MM.1S (cell line): Measurements from ENCODE around the gene SPNS2.
A peak's percentile ranks its signal among the peaks of the same experiment; 100 is the strongest.

ENCODE experiments used
- DNase-seq: peaks from one replicate; pipeline ENCODE4 v3.0.0-alpha.2; 2015
- H2AFZ ChIP-seq: fragments of 300-600 bp; sonication (generic); 2 replicates; pipeline ENCODE4 v1.6.0; 2016; ENCODE audit warnings: antibody characterized with exemption, low read length
- H3F3A ChIP-seq: fragments of 300-600 bp; sonication (generic); 2 replicates; pipeline ENCODE4 v1.6.1; 2016; ENCODE audit warnings: mild to moderate bottlenecking, antibody characterized with exemption, low read length, moderate library complexity, mixed read lengths; ENCODE audit not compliant: insufficient read depth
- H3K27ac ChIP-seq: fragments of 300-600 bp; sonication (generic); 2 replicates; pipeline ENCODE4 v1.5.1; 2016; ENCODE audit warnings: mild to moderate bottlenecking, low read length
- H3K27me3 ChIP-seq: fragments of 300-600 bp; sonication (generic); replicated peaks from 2 replicates; pipeline ENCODE4 v1.6.0; 2016; ENCODE audit warnings: low read length; ENCODE audit not compliant: insufficient read depth
- H3K36me3 ChIP-seq: fragments of 300-600 bp; sonication (generic); replicated peaks from 2 replicates; pipeline ENCODE4 v1.6.1; 2016; ENCODE audit warnings: mild to moderate bottlenecking, low read length, mixed read lengths; ENCODE audit not compliant: insufficient read depth
- H3K4me1 ChIP-seq: fragments of 300-600 bp; sonication (generic); 2 replicates; pipeline ENCODE4 v1.6.1; 2016; ENCODE audit warnings: low read length, mixed read lengths
- H3K4me2 ChIP-seq: fragments of 300-600 bp; sonication (generic); 2 replicates; pipeline ENCODE4 v1.6.0; 2016; ENCODE audit warnings: low read depth, low read length
- H3K4me3 ChIP-seq: fragments of 300-600 bp; sonication (generic); 2 replicates; pipeline ENCODE4 v1.5.1; 2016; ENCODE audit warnings: low read length, mixed read lengths
- H3K79me2 ChIP-seq: fragments of 300-600 bp; sonication (generic); 2 replicates; pipeline ENCODE4 v1.6.1; 2016; ENCODE audit warnings: mixed run types, low read length, mixed read lengths
- H3K9ac ChIP-seq: fragments of 300-600 bp; sonication (generic); 2 replicates; pipeline ENCODE4 v1.6.1; 2016; ENCODE audit warnings: low read length, mixed read lengths
- H3K9me2 ChIP-seq: fragments of 300-600 bp; sonication (generic); replicated peaks from 2 replicates; pipeline ENCODE4 v1.6.1; 2016; ENCODE audit warnings: mild to moderate bottlenecking, low read length, mixed read lengths; ENCODE audit not compliant: insufficient read depth
- H3K9me3 ChIP-seq: fragments of 300-600 bp; sonication (generic); replicated peaks from 2 replicates; pipeline ENCODE4 v1.6.1; 2016; ENCODE audit warnings: mild to moderate bottlenecking, low read length, mixed read lengths; ENCODE audit not compliant: insufficient read depth
- H4K20me1 ChIP-seq: fragments of 300-600 bp; sonication (generic); 2 replicates; pipeline ENCODE4 v1.6.1; 2016; ENCODE audit warnings: mild to moderate bottlenecking, low read length, moderate library complexity, mixed read lengths; ENCODE audit not compliant: insufficient read depth
- EZH2 ChIP-seq: fragments of 300-600 bp; sonication (generic); optimal IDR thresholded peaks from 2 replicates; pipeline ENCODE3; 2017; ENCODE audit warnings: low read depth, mild to moderate bottlenecking, antibody characterized with exemption, low read length, mixed read lengths
- EZH2phosphoT487 ChIP-seq: fragments of 300-600 bp; sonication (generic); IDR thresholded peaks from 2 replicates; pipeline ENCODE4 v1.6.1; 2018; ENCODE audit warnings: antibody characterized with exemption, low read length
- TF ChIP-seq, protein P1 (sequence below): fragments of 300-600 bp; sonication (generic); IDR thresholded peaks from 2 replicates; pipeline ENCODE4 v1.5.1; 2016; ENCODE audit warnings: antibody characterized with exemption, low read length, mixed read lengths

SPNS2 gene

GRCh38 chr17:4500191-4500571 is 1.5 kb downstream of the SPNS2 start:
- Histone ChIP-seq H3K4me2 (peak overlapping the region; percentile 72; the same call in 1 of the 2 replicates), H3K9ac (no peak overlapping the region), H3F3A (peaks cover 29% of the 10 kb centered on the region), H3K4me3 (peak overlapping the region; percentile 52; the same call in 1 of the 2 replicates), H3K9me3 (no peaks in the 10 kb centered on the region), H3K79me2 (peaks cover 13% of the 10 kb centered on the region), H3K27ac (no peak overlapping the region), H3K9me2 (no peaks in the 10 kb centered on the region), H3K36me3 (no peaks in the 10 kb centered on the region), H3K27me3 (peaks cover 21% of the 10 kb centered on the region), H4K20me1 (no peaks in the 10 kb centered on the region), H3K4me1 (peaks cover 45% of the 10 kb centered on the region), H2AFZ (no peak overlapping the region)
- no peak for TF ChIP-seq EZH2
- no peak for DNase-seq

- no peaks in the 10 kb centered on the region for H3K36me3 ChIP-seq
- no peaks in the 10 kb centered on the region for H4K20me1 ChIP-seq
- no peak overlapping the region for H3K4me3 ChIP-seq
- H3K9ac ChIP-seq = no peak overlapping the region
- no peak overlapping the region for H3K4me2 ChIP-seq
- TF ChIP-seq EZH2phosphoT487 (no peak), EZH2 (no peak)
- TF ChIP-seq, protein P1, sequence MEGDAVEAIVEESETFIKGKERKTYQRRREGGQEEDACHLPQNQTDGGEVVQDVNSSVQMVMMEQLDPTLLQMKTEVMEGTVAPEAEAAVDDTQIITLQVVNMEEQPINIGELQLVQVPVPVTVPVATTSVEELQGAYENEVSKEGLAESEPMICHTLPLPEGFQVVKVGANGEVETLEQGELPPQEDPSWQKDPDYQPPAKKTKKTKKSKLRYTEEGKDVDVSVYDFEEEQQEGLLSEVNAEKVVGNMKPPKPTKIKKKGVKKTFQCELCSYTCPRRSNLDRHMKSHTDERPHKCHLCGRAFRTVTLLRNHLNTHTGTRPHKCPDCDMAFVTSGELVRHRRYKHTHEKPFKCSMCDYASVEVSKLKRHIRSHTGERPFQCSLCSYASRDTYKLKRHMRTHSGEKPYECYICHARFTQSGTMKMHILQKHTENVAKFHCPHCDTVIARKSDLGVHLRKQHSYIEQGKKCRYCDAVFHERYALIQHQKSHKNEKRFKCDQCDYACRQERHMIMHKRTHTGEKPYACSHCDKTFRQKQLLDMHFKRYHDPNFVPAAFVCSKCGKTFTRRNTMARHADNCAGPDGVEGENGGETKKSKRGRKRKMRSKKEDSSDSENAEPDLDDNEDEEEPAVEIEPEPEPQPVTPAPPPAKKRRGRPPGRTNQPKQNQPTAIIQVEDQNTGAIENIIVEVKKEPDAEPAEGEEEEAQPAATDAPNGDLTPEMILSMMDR = no peak
- H3K27ac ChIP-seq = no peak overlapping the region
- H3K79me2 ChIP-seq = peaks cover 18% of the 10 kb centered on the region
- H3K4me1 ChIP-seq = peaks cover 46% of the 10 kb centered on the region
- H2AFZ ChIP-seq = no peak overlapping the region
- no peaks in the 10 kb centered on the region for H3K9me3 ChIP-seq
- no peaks in the 10 kb centered on the region for H3K9me2 ChIP-seq
- H3F3A ChIP-seq = peaks cover 28% of the 10 kb centered on the region
- DNase-seq = no peak
- peaks cover 21% of the 10 kb centered on the region for H3K27me3 ChIP-seq
Measured at GRCh38 chr17:4501295-4501949, 2.7 kb downstream of the SPNS2 start.

DNA sequence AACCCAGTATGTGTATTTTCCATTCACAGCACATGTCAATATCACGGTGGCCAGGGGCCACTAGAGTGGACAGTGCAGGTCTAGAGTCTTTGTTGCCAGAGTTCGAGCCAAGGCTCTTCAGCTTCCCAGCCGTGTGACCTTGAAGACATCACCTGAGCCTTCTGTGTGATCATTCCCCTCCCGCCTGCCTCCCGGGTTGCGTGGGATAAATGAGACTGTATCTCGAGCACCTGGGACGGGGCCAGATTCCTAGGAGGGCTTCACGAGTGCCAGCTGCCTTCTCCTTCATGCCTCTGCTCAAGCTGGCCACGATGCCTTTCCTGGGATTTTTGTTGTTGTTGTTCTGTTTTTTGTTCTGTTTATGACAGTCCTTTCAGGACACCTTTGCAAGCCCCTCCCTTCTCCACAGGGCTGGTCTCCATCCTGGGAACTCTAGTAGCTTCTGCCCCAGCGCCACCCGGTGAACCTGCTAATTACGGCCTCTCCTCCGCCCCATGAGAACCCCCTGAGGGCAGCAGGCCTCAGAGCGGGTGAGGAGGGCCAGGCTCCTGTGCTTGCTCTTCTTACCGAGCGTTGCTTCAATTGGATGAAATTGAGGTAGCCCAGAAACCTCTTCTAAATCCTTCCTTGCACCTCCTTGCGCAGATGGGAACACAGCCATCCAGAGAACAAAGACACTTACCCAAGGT is 3.9 kb downstream of the SPNS2 start:
- Histone ChIP-seq H3K9me3 (no peaks in the 10 kb centered on the region), H2AFZ (no peak overlapping the region), H3K4me2 (no peak overlapping the region), H3K9ac (no peak overlapping the region), H4K20me1 (no peaks in the 10 kb centered on the region), H3K27ac (no peak overlapping the region), H3K79me2 (peaks cover 18% of the 10 kb centered on the region), H3F3A (peaks cover 16% of the 10 kb centered on the region), H3K4me1 (peaks cover 35% of the 10 kb centered on the region), H3K36me3 (no peaks in the 10 kb centered on the region), H3K27me3 (peaks cover 21% of the 10 kb centered on the region), H3K4me3 (no peak overlapping the region), H3K9me2 (no peaks in the 10 kb centered on the region)
- no peak for DNase-seq
- TF ChIP-seq EZH2 = no peak
- no peak for TF ChIP-seq EZH2phosphoT487
- TF ChIP-seq, protein P1 = no peak
